Measurements from ENCODE around the gene ZFR2. TPM values are rescaled to one million over a fixed set of nuclear protein-coding genes. Genes with fewer than 3 reads are reported as not detected.
"Not testable (repeated sequence)": the region's sequence is repeated elsewhere in the genome, so short reads cannot be mapped to it uniquely, and the experiment has no call there.

Gene ZFR2
- total and polyA plus RNA-seq, 2 experiments from 2014 or later, result not detected

DNA sequence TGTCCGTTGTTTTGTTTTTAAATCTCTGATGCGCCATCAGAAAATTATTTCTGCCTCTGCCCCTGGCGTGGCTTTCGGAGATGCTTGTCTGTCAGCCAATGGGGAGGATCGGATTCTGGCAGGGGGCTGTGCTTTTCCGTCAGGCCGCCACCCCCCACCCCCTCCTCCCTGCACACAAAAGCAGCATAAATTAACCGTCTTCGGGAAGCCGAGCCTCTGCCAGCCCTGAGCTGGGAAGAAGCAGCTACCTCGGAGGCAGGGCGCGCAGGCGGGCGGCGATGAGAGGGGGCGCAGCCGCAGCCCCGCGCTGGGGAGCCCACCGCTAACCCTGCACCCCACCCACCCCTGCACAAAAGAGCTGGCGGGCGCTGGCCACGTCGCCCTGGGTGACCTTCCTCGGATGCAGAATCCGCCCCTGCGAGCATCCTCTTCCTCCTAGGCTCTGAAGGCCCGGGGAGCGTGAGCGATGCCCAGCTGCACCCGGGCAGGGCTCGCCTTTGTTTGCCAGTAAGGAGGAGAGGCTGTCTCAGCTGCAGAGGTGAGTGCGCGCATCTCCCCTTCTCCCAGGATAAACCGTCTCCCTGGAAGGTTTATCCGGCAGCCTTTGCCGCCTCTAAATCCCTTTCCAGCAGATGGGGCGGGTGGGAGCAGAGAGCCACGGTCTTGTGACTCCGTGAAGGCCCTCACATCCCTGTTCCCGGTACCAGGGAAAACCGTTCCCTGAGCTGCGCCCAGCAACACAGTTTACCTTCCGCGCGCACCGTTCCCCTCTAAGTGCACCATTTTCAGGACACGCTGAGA, 11.8 kb upstream of the ZFR2 start, which contains the start of gene ATCAY:
TSS of gene ATCAY (plus strand) at position 215 of the 801 bp plus-strand sequence. CDS start 5,083 bp downstream, outside the sequence.
- Histone ChIP-seq H3K27ac (no peak within 1 kb of the TSS), H3K79me2 (ENCODE audit: insufficient read depth) (no peaks in the 10 kb centered on the region), H2AFZ (no peak within 1 kb of the TSS), H3K27me3 (replicated peaks; ENCODE audit: insufficient read depth) (peaks cover 33% of the 10 kb centered on the region), H4K20me1 (ENCODE audit: insufficient read depth) (no peaks in the 10 kb centered on the region), H3K9me2 (ENCODE audit: insufficient read depth) (no peaks in the 10 kb centered on the region), H3K4me1 (ENCODE audit: insufficient read depth) (no peaks in the 10 kb centered on the region), H3K36me3 (ENCODE audit: low read depth) (no peaks in the 10 kb centered on the region), H3F3A (ENCODE audit: insufficient read depth) (no peaks in the 10 kb centered on the region), H3K4me2 (ENCODE audit: unreplicated experiment) (no peak within 1 kb of the TSS), H3K9ac (no peak within 1 kb of the TSS), H3K4me3 (no peak within 1 kb of the TSS), H3K9me3 (ENCODE audit: low read depth) (no peaks in the 10 kb centered on the region)
- TF ChIP-seq EZH2phosphoT487 (IDR thresholded peaks at IDR 0.05; ENCODE audit: insufficient read depth, low read depth) (0 out of 2 replicates have a peak, but pooled peaks have one; percentile 13), EZH2 (IDR thresholded peaks at IDR 0.05; ENCODE audit: insufficient read depth, poor library complexity, severe bottlenecking) (no peak)
- WGBS, 2 experiments (ENCODE audit: low coverage in 1 of 2, low lambda C conversion rate in 2 of 2, missing lambda C conversion rate in 2 of 2), result 2 to 3% methylated on average over 35 to 41 of the region's 49 CpGs
- in situ Hi-C loops (cut with MboI), result no loop called here
- no peak for DNase-seq

DNA sequence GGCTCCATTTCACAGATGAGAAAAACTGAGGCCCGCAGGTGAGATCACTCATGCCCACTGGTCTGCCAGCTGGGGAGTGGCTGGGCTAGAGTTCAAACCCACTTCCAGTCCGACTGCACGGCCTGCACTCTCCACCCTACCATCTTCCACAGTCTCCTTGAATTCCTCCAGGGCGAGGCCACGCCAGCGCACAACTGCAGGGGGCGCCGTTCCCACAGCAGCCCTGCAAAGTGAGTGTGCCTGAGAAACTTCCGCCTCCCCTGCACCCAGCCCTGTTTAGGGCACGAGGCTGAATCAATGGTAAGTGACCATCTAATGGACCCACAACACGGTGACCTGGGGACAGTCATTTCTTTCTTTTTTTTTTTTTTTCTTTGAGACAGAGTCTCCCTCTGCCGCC, 10.8 kb upstream of the ZFR2 start:
- Histone ChIP-seq H3K4me2 (ENCODE audit: unreplicated experiment) (no peak overlapping the region), H3K4me3 (no peak overlapping the region), H3K9me2 (ENCODE audit: insufficient read depth) (no peaks in the 10 kb centered on the region), H4K20me1 (ENCODE audit: insufficient read depth) (no peaks in the 10 kb centered on the region), H3F3A (ENCODE audit: insufficient read depth) (no peaks in the 10 kb centered on the region), H3K9ac (no peak overlapping the region), H3K4me1 (ENCODE audit: insufficient read depth) (no peaks in the 10 kb centered on the region), H2AFZ (no peak overlapping the region), H3K27ac (no peak overlapping the region), H3K27me3 (replicated peaks; ENCODE audit: insufficient read depth) (peaks cover 33% of the 10 kb centered on the region), H3K9me3 (ENCODE audit: low read depth) (no peaks in the 10 kb centered on the region), H3K79me2 (ENCODE audit: insufficient read depth) (no peaks in the 10 kb centered on the region), H3K36me3 (ENCODE audit: low read depth) (no peaks in the 10 kb centered on the region)
- DNase-seq, result no peak
- TF ChIP-seq EZH2phosphoT487 (IDR thresholded peaks at IDR 0.05; ENCODE audit: insufficient read depth, low read depth) (no peak), EZH2 (IDR thresholded peaks at IDR 0.05; ENCODE audit: insufficient read depth, poor library complexity, severe bottlenecking) (no peak)
- 61 to 63% methylated on average over 11 to 12 of the region's 12 CpGs for WGBS, 2 experiments (ENCODE audit: low coverage in 1 of 2, low lambda C conversion rate in 2 of 2, missing lambda C conversion rate in 2 of 2)
- in situ Hi-C loops (cut with MboI), result no loop called here

GRCh38 chr19:3874695-3875094, 5.9 kb upstream of the ZFR2 start:
- H3K9me3 ChIP-seq (ENCODE audit: low read depth); H3K9ac ChIP-seq; H4K20me1 ChIP-seq (ENCODE audit: insufficient read depth); H2AFZ ChIP-seq; H3K9me2 ChIP-seq (ENCODE audit: insufficient read depth); DNase-seq; H3F3A ChIP-seq (ENCODE audit: insufficient read depth); H3K4me3 ChIP-seq; H3K36me3 ChIP-seq (ENCODE audit: low read depth); H3K79me2 ChIP-seq (ENCODE audit: insufficient read depth); in situ Hi-C loops (cut with MboI); H3K4me2 ChIP-seq (ENCODE audit: unreplicated experiment); H3K27ac ChIP-seq; H3K4me1 ChIP-seq (ENCODE audit: insufficient read depth): not testable (repeated sequence)
- WGBS, 2 experiments (ENCODE audit: low coverage in 1 of 2, low lambda C conversion rate in 2 of 2, missing lambda C conversion rate in 2 of 2), result 45 to 49% methylated on average over 11 to 13 of the region's 13 CpGs
- H3K27me3 ChIP-seq (replicated peaks; ENCODE audit: insufficient read depth), result peaks cover 13% of the 10 kb centered on the region; the same call in 1 of the 2 replicates

GRCh38 chr19:3873151-3873550, 4.3 kb upstream of the ZFR2 start:
- no peak for DNase-seq

More at GRCh38 chr19:3873151-3873550, 4.3 kb upstream of the ZFR2 start:
- in situ Hi-C loops (cut with MboI), result no loop called here
- 11 to 12% methylated on average over 4 of the region's 4 CpGs for WGBS, 2 experiments (ENCODE audit: low coverage in 1 of 2, low lambda C conversion rate in 2 of 2, missing lambda C conversion rate in 2 of 2)
- Histone ChIP-seq H3K9me2 (ENCODE audit: insufficient read depth) (no peaks in the 10 kb centered on the region), H3K79me2 (ENCODE audit: insufficient read depth) (no peaks in the 10 kb centered on the region), H3F3A (ENCODE audit: insufficient read depth) (no peaks in the 10 kb centered on the region), H3K27me3 (replicated peaks; ENCODE audit: insufficient read depth) (peaks cover 7% of the 10 kb centered on the region; the same call in 1 of the 2 replicates), H3K9ac (no peak overlapping the region), H3K9me3 (ENCODE audit: low read depth) (no peaks in the 10 kb centered on the region), H4K20me1 (ENCODE audit: insufficient read depth) (no peaks in the 10 kb centered on the region), H3K4me2 (ENCODE audit: unreplicated experiment) (no peak overlapping the region), H2AFZ (no peak overlapping the region), H3K27ac (no peak overlapping the region), H3K4me3 (no peak overlapping the region), H3K36me3 (ENCODE audit: low read depth) (no peaks in the 10 kb centered on the region), H3K4me1 (ENCODE audit: insufficient read depth) (no peaks in the 10 kb centered on the region)
- TF ChIP-seq EZH2 (IDR thresholded peaks at IDR 0.05; ENCODE audit: insufficient read depth, poor library complexity, severe bottlenecking) (no peak), EZH2phosphoT487 (IDR thresholded peaks at IDR 0.05; ENCODE audit: insufficient read depth, low read depth) (no peak)

All from GM23248 (cell line).